HG03571 (cell line): ENCODE data around the gene DNASE1.

Experiments
- ATAC-seq: cut with Tn5 transposase; IDR thresholded peaks from one replicate; pipeline ENCODE4 v1.9.1; 2021; ENCODE audit not compliant: unreplicated experiment

The DNASE1 gene

GRCh38 chr16:3661922-3662321 is 7.4 kb downstream of the DNASE1 start:
- no peak for ATAC-seq

- ATAC-seq, result no peak
Observed at GRCh38 chr16:3662601-3663000, 8.1 kb downstream of the DNASE1 start.

- no peak for ATAC-seq
Observed at GRCh38 chr16:3664187-3664896, 9.9 kb downstream of the DNASE1 start.

GRCh38 chr16:3665508-3665907 is 11.0 kb downstream of the DNASE1 start:
- ATAC-seq, result no peak

- ATAC-seq, result no peak
Observed at GRCh38 chr16:3668626-3669025, 14.1 kb downstream of the DNASE1 start.

- ATAC-seq, result no peak
Observed at GRCh38 chr16:3669082-3669481, 14.6 kb downstream of the DNASE1 start.

GRCh38 chr16:3670711-3671110 is 16.2 kb downstream of the DNASE1 start:
- no peak for ATAC-seq

GRCh38 chr16:3671424-3671823 is 16.9 kb downstream of the DNASE1 start:
- ATAC-seq, result no peak

- no peak for ATAC-seq
Observed at GRCh38 chr16:3672571-3673041, 18.1 kb downstream of the DNASE1 start.

- ATAC-seq, result no peak
Observed at GRCh38 chr16:3673201-3673600, 18.7 kb downstream of the DNASE1 start.

- no peak for ATAC-seq
Observed at GRCh38 chr16:3673676-3674377, 19.3 kb downstream of the DNASE1 start.

- ATAC-seq, result no peak
Observed at GRCh38 chr16:3674513-3675295, 20.2 kb downstream of the DNASE1 start.

- ATAC-seq, result no peak
Observed at GRCh38 chr16:3675601-3676130, 21.2 kb downstream of the DNASE1 start.

GRCh38 chr16:3677994-3678393 is 23.5 kb downstream of the DNASE1 start:
- no peak for ATAC-seq

GRCh38 chr16:3681206-3681605 is 26.7 kb downstream of the DNASE1 start:
- no peak for ATAC-seq

- no peak for ATAC-seq
Observed at GRCh38 chr16:3687021-3687420, 32.5 kb downstream of the DNASE1 start.

GRCh38 chr16:3687792-3688191 is 33.3 kb downstream of the DNASE1 start:
- no peak for ATAC-seq

GRCh38 chr16:3689731-3690130 is 35.2 kb downstream of the DNASE1 start:
- ATAC-seq, result no peak

GRCh38 chr16:3690470-3690928 is 36.0 kb downstream of the DNASE1 start:
- ATAC-seq, result no peak

GRCh38 chr16:3690980-3691720 is 36.7 kb downstream of the DNASE1 start:
- no peak for ATAC-seq

GRCh38 chr16:3691761-3692160 is 37.3 kb downstream of the DNASE1 start:
- ATAC-seq, result no peak
